ENCODE measurements around the gene GSK3B. TPM values are rescaled to one million over a fixed set of nuclear protein-coding genes. Genes with fewer than 3 reads are reported as not detected.

GSK3B gene
- total RNA-seq, 1 donor from 2014 or later: 11.8 TPM

- no peak overlapping the region for H3K27ac ChIP-seq
- no peak for TF ChIP-seq CTCF (IDR thresholded peaks at IDR 0.05)
- intact Hi-C loops (cut with DNase I): no loop called here
- no peak for DNase-seq (ENCODE audit: low spot score in 2 of 2)
- H3K27me3 ChIP-seq: no peaks in the 10 kb centered on the region
- H3K4me1 ChIP-seq: peaks cover 0 to 2% of the 10 kb centered on the region in 2 donors
- no peak overlapping the region for H3K4me3 ChIP-seq
- peaks cover 0 to 2% of the 10 kb centered on the region in 2 donors for H3K36me3 ChIP-seq
- H3K9me3 ChIP-seq: no peaks in the 10 kb centered on the region
Observed at GRCh38 chr3:120072867-120073525, 21.3 kb downstream of the GSK3B start.

GRCh38 chr3:120071259-120071658 is 23.0 kb downstream of the GSK3B start:
- Histone ChIP-seq H3K4me3 (no peak overlapping the region), H3K9me3 (no peaks in the 10 kb centered on the region), H3K4me1 (no peaks in the 10 kb centered on the region), H3K36me3 (peaks cover 0 to 3% of the 10 kb centered on the region in 2 donors), H3K27ac (no peak overlapping the region), H3K27me3 (no peaks in the 10 kb centered on the region)
- TF ChIP-seq CTCF (IDR thresholded peaks at IDR 0.05): no peak
- intact Hi-C loops (cut with DNase I): no loop called here
- DNase-seq (ENCODE audit: low spot score in 2 of 2): no peak

- Histone ChIP-seq H3K27me3 (no peaks in the 10 kb centered on the region), H3K4me3 (no peak overlapping the region), H3K27ac (no peak overlapping the region), H3K36me3 (peaks cover 0 to 3% of the 10 kb centered on the region in 2 donors), H3K9me3 (no peaks in the 10 kb centered on the region), H3K4me1 (no peaks in the 10 kb centered on the region)
- no peak for DNase-seq (ENCODE audit: low spot score in 2 of 2)
- intact Hi-C loops (cut with DNase I): no loop called here
- no peak for TF ChIP-seq CTCF (IDR thresholded peaks at IDR 0.05)
Observed at GRCh38 chr3:120070263-120070981, 23.8 kb downstream of the GSK3B start.

GRCh38 chr3:120067083-120067482 is 27.2 kb downstream of the GSK3B start:
- DNase-seq (ENCODE audit: low spot score in 2 of 2): no peak
- no peaks in the 10 kb centered on the region for H3K4me1 ChIP-seq
- H3K4me3 ChIP-seq: no peak overlapping the region
- no peak for TF ChIP-seq CTCF (IDR thresholded peaks at IDR 0.05)
- intact Hi-C loops (cut with DNase I): no loop called here
- H3K9me3 ChIP-seq: no peaks in the 10 kb centered on the region
- H3K27ac ChIP-seq: no peak overlapping the region
- H3K36me3 ChIP-seq: peaks cover 0 to 3% of the 10 kb centered on the region in 2 donors
- no peaks in the 10 kb centered on the region for H3K27me3 ChIP-seq

GRCh38 chr3:120066634-120067033 is 27.6 kb downstream of the GSK3B start:
- Histone ChIP-seq H3K4me1 (no peaks in the 10 kb centered on the region), H3K9me3 (no peaks in the 10 kb centered on the region), H3K36me3 (peaks cover 0 to 3% of the 10 kb centered on the region in 2 donors), H3K27ac (no peak overlapping the region), H3K4me3 (no peak overlapping the region), H3K27me3 (no peaks in the 10 kb centered on the region)
- TF ChIP-seq CTCF (IDR thresholded peaks at IDR 0.05): no peak
- DNase-seq (ENCODE audit: low spot score in 2 of 2): no peak
- intact Hi-C loops (cut with DNase I): no loop called here

All from ascending aorta (tissue), 2 donors.